Measurements from ENCODE around the gene SLC25A10. TPM values are rescaled to one million over a fixed set of nuclear protein-coding genes. Genes with fewer than 3 reads are reported as not detected.

Gene SLC25A10
- polyA plus RNA-seq, 3 donors, result 18.9 to 22.4 (median 22.3) TPM

- peak; percentile 99 for DNase-seq
Measured at GRCh38 chr17:81683584-81684441, 28.3 kb upstream of the SLC25A10 start, which contains the start of the genes ARL16 and HGS. Gene ARL16, minus strand, starts transcription at chr17:81683797. Its CDS starts 44 bp downstream, at chr17:81683753. Gene HGS, plus strand, starts transcription at chr17:81684011. Its CDS starts 56 bp downstream, at chr17:81684067.

- no peak for DNase-seq
Measured at GRCh38 chr17:81684442-81684911, 27.6 kb upstream of the SLC25A10 start.

DNA sequence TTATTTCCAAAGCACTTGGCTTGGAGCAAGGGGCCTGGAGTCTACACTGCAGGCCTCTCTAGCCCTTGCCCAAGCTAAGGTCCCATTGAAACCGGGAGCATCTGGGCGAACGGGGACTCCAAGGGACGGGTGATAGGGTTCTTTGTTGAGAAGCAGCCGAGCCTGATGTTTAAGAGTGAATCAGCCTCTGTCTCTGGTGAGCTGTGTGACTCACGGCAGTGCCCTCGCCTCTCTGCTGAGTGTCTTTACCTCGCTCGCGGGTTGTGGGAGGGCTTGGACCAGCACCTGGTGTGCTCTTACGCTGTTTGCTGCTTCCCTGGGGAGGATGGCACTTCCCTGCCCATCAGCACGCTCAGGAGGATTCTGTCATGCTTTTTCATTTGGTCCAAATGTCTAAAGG is 27.0 kb upstream of the SLC25A10 start:
- DNase-seq, result no peak

DNA sequence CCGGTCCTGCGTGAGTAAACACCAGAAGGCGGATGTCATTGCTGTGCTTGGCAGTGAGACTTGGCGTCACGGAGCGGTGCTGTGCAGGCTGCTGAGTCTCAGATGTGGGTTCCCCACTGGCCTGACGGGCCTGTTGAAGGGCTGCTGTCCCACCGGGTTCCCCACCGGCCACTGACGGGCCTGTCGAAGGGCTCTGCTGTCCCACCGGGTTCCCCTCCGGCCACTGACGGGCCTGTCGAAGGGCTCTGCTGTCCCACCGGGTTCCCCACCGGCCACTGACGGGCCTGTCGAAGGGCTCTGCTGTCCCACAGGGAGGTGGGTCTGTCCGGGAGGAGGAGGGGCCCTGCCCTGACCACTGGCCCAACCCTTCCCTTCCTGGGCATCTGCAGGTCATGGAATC is 25.5 kb upstream of the SLC25A10 start:
- DNase-seq, result no peak

DNA sequence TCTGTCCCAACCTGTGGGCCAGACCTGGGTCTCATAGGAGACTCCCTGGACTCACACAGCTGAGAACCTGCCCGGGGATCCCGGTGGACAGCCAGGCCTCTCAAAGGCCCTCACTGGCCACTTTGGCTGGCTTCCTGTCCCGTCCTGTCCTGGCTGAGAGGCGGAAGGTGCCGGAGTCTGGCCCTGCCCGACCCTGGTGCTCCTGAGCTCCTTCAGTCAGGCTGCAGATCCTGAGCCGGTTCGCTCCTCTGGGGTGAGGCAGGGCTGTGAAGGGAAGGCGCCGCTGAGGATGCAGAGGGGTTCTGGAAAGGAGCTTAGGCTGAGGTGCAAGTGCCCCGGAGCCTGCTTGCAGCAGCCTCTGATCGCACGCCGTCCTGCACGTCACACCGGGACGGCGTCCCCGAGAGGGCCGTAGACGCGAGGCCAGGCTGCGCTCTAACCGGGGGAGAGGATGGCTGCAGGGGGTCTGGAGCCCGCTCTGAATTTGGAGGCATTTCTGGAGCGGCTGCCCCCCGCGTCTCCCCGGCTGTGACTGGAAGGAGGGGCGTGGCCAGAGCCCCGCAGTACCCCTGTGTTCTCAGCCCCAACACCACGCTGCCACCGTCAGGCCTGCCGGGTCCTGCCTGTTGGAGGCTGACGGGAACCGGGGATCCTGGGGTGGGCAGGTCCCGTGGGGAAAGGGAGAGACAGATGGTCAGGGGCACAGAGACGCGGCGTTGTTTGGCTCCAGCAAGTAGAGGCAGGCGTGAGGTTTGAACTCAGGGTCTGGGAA is 24.1 kb upstream of the SLC25A10 start:
- DNase-seq, result no peak

- no peak for DNase-seq
Measured at GRCh38 chr17:81688616-81689015, 23.5 kb upstream of the SLC25A10 start.

DNA sequence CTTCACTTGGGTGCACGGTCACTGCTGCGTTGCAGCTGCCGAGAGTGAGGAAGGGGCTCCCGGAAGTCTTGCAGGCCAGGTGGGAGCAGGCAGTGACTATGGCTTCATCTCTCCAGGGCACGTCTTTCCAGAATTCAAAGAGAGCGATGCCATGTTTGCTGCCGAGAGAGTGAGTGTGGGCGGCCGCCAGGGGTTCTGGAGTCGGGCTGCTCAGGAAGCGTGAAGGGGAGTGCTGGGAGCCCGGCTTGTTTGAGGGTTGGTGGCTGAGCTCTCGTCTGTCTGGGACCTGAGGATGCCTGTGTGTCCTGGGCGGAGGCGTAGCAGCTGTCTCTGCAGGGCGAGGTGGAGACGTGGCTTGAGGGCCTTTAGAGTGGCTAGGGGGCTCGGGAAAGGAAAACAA is 22.0 kb upstream of the SLC25A10 start:
- no peak for DNase-seq

DNA sequence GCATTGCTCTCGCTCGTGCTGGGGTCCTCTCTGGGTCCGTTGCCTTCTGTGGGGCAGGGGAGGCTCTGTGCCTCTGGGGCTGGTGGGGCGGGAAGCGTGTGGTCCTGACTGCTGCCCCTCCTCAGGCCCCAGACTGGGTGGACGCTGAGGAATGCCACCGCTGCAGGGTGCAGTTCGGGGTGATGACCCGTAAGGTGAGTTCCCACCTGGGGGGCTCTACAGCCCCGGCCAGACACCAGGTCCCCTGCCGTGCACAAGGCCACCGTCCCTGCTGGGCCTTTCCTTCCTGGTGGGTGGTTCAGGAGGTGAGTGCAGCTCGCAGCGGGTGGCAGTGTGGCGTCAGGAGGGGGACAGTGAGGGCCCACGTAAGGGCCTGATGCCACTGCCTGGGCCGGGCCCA is 21.5 kb upstream of the SLC25A10 start:
- no peak for DNase-seq

DNA sequence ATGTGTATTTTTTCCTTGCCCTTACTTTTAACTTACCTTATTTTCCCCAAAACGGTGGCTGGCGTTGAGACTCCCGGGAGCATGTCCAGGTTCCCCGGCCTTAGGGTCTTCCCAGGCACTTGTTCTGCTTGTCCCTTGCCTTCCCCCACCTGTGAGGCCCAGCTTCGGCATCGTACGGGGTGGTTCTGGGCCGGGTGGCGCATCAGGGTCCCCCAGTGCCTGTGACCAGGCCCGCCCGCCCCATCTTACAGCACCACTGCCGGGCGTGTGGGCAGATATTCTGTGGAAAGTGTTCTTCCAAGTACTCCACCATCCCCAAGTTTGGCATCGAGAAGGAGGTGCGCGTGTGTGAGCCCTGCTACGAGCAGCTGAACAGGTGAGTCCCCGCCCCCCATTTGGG is 20.9 kb upstream of the SLC25A10 start:
- DNase-seq, result no peak

- no peak for DNase-seq
Measured at GRCh38 chr17:81691608-81692007, 20.5 kb upstream of the SLC25A10 start.

- no peak for DNase-seq
Measured at GRCh38 chr17:81693509-81694210, 18.4 kb upstream of the SLC25A10 start.

- no peak for DNase-seq
Measured at GRCh38 chr17:81694810-81695209, 17.3 kb upstream of the SLC25A10 start.

- no peak for DNase-seq
Measured at GRCh38 chr17:81695211-81695610, 16.9 kb upstream of the SLC25A10 start.

- no peak for DNase-seq
Measured at GRCh38 chr17:81695801-81696200, 16.3 kb upstream of the SLC25A10 start.

DNA sequence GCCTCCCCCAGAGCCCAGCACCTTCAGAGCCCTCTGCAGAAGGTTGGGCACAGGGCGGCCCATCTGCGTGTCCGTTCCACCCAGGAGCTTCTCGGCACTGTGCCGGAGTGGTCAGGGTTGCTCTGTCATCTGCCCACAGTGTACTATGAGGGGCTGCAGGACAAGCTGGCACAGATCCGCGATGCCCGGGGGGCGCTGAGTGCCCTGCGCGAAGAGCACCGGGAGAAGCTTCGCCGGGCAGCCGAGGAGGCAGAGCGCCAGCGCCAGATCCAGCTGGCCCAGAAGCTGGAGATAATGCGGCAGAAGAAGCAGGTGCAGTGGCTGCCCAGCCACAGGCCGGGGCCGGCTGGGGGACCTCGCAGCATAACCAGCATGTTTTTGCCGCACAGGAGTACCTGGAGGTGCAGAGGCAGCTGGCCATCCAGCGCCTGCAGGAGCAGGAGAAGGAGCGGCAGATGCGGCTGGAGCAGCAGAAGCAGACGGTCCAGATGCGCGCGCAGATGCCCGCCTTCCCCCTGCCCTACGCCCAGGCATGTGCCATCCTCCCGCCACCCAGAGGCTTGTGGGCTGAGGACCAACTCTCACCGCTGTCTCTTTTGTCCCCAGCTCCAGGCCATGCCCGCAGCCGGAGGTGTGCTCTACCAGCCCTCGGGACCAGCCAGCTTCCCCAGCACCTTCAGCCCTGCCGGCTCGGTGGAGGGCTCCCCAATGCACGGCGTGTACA is 15.7 kb upstream of the SLC25A10 start:
- no peak for DNase-seq

DNA sequence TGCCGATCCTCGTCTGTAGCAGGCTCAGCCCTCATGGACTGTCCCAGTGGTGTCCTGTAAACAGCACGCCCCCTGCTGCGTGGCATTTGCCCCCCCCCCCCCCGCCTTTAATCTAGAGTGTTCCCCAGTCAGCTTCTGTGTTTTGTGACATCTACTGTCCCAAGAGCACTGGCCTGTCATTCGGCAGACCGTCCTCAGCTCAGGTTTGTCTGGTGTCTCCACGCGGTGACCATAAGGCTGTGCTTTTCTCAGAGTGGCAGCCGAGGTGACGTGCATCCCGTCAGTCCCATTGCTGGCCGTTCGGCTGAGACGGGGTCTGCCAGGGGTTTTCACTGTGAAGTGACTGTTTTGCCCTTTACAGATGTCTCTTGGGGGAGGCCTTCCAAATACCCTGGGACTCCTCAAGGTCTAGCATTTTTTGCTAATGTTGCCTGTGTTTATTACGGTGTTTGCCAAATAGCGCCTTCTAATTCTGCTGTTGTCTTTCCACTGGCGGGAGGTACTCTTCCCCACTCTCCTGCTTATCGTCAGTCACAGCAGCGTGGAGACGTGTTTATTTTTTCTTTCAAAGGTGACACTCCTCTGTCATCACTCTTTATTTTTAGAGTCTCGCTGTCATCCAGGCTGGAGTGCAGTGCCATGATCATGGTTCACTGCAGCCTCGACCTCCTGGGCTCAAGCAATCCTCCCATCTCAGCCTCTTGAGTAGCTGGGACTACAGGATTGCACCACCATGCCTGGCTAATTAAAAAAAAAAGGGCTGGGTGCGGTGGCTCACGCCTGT is 14.6 kb upstream of the SLC25A10 start:
- no peak for DNase-seq

DNA sequence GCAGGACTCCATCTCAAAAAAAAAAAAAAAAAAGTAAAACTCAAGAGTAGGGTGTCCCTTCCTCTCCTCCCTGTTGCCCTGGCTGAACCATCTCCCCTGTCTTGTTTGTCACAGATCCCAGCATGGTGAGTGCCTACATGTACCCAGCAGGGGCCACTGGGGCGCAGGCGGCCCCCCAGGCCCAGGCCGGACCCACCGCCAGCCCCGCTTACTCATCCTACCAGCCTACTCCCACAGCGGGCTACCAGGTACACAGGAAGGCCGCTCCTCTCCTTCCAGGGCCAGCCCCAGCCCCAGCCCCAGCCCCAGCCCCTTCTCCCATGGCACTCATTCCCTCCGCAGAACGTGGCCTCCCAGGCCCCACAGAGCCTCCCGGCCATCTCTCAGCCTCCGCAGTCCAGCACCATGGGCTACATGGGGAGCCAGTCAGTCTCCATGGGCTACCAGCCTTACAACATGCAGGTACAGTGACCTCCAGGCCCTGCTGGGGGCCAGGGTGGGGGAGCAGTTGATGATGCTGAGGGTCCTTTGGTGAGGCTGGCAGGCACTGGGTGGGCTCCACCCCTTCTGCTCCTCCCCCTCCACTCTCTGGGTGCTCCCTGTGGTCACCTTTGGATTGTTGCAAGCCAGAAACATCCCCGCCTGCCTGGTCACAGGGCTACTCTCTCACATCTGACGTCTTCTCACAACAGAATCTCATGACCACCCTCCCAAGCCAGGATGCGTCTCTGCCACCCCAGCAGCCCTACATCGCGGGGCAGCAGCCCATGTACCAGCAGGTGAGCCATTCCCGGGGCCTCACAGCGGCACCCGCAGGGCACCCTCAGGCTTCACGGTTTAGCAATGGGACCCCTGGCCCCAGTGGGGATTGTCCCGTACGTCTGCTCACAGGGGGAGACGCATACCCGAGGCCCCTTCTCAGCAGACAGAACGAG is 11.5 kb upstream of the SLC25A10 start:
- DNase-seq, result no peak

DNA sequence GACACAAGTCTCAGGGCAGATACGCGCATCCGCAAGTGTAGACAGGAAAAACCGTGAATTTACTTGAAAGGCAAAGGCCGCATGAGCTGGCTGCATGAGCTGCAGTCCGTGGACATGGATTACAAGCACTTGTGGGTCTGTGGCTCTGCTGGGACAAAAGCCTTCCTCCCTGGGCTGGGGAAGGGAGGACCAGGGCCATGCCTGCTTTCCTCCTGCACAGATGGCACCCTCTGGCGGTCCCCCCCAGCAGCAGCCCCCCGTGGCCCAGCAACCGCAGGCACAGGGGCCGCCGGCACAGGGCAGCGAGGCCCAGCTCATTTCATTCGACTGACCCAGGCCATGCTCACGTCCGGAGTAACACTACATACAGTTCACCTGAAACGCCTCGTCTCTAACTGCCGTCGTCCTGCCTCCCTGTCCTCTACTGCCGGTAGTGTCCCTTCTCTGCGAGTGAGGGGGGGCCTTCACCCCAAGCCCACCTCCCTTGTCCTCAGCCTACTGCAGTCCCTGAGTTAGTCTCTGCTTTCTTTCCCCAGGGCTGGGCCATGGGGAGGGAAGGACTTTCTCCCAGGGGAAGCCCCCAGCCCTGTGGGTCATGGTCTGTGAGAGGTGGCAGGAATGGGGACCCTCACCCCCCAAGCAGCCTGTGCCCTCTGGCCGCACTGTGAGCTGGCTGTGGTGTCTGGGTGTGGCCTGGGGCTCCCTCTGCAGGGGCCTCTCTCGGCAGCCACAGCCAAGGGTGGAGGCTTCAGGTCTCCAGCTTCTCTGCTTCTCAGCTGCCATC is 10.6 kb upstream of the SLC25A10 start:
- no peak for DNase-seq

Data from renal pelvis (tissue), 4 donors.